ENCODE results near the gene PCDHGA3. TPM values are rescaled to one million over a fixed set of nuclear protein-coding genes. Genes with fewer than 3 reads are reported as not detected.
A peak's percentile ranks its signal among the peaks of the same experiment; 100 is the strongest.
"Not testable (repeated sequence)": the region's sequence is repeated elsewhere in the genome, so short reads cannot be mapped to it uniquely, and the experiment has no call there.

PCDHGA3 gene
- polyA plus RNA-seq (2011; rRNA removed) (0.92 and 1.2 TPM in 2 replicates), polyA minus RNA-seq (2011; rRNA and poly(A)+ RNA removed) (1.7 and 2.5 TPM in 2 replicates)

DNA sequence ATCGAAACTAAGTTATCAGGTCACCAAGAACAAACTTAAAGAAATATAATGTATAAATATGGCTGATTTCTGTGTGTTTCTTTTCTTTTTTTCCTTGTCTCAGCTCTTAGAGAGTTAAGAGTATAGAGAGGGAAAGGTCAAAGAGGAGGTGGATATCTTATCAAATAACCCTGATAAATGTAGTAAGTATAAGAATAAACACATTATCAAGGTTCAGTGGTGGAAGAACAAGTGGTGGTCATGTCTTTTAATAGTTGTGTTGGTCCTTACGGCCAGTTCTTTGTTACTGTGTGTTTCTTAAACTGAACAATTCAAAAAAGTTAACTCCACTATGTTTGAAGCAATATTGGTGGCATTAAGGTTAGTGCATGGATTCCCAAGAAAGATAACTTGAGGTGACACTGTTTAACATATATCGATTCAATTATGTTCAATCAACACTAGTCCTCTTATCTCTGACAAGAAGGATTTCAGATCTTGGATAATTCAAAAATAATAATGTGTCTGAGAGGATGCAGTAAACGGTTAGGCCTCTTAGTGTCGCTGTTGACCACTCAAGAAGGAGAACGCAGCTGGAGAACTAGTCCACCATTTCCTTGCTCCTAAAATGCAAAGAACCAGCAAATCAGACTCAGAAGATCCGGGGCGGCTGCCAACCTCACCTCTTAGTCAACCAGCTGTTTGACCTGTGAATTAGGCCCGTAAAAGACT is at the start of gene PCDHGA3:
Gene PCDHGA3, plus strand, starts transcription at position 588 of the 711 bp plus-strand sequence. CDS start 205 bp downstream, outside the sequence.
- no peak within 1 kb of the TSS for H3K27ac ChIP-seq (ENCODE audit: low read depth, low read length)
- CTCF ChIA-PET, result interaction anchor here (0.7 to 4.5 kb wide), 8 partner anchors 10 to 224 kb away, joined by 3 to 18 read pairs (median 4); partner anchors contain the start of gene PCDHGA1
- no peak for DNase-seq (ENCODE audit: low read depth, low spot score)
- TF ChIP-seq, protein P1, sequence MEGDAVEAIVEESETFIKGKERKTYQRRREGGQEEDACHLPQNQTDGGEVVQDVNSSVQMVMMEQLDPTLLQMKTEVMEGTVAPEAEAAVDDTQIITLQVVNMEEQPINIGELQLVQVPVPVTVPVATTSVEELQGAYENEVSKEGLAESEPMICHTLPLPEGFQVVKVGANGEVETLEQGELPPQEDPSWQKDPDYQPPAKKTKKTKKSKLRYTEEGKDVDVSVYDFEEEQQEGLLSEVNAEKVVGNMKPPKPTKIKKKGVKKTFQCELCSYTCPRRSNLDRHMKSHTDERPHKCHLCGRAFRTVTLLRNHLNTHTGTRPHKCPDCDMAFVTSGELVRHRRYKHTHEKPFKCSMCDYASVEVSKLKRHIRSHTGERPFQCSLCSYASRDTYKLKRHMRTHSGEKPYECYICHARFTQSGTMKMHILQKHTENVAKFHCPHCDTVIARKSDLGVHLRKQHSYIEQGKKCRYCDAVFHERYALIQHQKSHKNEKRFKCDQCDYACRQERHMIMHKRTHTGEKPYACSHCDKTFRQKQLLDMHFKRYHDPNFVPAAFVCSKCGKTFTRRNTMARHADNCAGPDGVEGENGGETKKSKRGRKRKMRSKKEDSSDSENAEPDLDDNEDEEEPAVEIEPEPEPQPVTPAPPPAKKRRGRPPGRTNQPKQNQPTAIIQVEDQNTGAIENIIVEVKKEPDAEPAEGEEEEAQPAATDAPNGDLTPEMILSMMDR (IDR thresholded peaks at IDR 0.05; ENCODE audit: low read depth, low read length), result no peak; the same call in 1 of the 2 replicates
- peaks cover 6% of the 10 kb centered on the region for H3K27me3 ChIP-seq (ENCODE audit: control insufficient read depth, insufficient read depth, low read length)
- POLR2A ChIA-PET, result no interaction called here
- H3K9me3 ChIP-seq (ENCODE audit: control insufficient read depth, insufficient read depth, low read length), result peaks cover 55% of the 10 kb centered on the region
- peak within 1 kb of the TSS; percentile 3 for H3K4me3 ChIP-seq (ENCODE audit: low read depth, low read length)

DNA sequence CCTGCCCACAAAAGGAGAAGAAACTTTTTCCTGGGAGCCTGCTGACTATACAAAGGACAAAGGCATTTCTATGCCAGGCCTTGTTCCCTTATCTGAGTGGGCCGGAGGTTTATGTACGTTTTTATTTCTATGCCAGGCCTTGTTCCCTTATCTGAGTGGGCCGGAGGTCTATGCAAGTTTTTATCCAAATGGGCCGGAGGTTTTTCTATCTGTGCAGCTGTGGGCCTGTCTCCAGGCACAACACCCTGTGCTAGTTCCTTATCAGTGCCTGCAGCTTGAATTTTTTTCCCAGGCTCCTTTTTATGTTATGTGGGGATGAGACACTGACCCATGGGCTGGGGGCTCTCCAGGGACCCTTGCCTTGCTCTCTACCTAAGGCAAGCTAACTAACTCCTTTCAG is 45.3 kb upstream of the PCDHGA3 start:
- CTCF ChIA-PET, result no interaction called here
- DNase-seq (ENCODE audit: low read depth, low spot score), result no peak
- H3K27me3 ChIP-seq (ENCODE audit: control insufficient read depth, insufficient read depth, low read length), result no peaks in the 10 kb centered on the region
- H3K9me3 ChIP-seq (ENCODE audit: control insufficient read depth, insufficient read depth, low read length), result peaks cover 39% of the 10 kb centered on the region
- no peak overlapping the region for H3K27ac ChIP-seq (ENCODE audit: low read depth, low read length)
- TF ChIP-seq, protein P1 (IDR thresholded peaks at IDR 0.05; ENCODE audit: low read depth, low read length), result no peak
- no peak overlapping the region for H3K4me3 ChIP-seq (ENCODE audit: low read depth, low read length)
- POLR2A ChIA-PET, result no interaction called here

DNA sequence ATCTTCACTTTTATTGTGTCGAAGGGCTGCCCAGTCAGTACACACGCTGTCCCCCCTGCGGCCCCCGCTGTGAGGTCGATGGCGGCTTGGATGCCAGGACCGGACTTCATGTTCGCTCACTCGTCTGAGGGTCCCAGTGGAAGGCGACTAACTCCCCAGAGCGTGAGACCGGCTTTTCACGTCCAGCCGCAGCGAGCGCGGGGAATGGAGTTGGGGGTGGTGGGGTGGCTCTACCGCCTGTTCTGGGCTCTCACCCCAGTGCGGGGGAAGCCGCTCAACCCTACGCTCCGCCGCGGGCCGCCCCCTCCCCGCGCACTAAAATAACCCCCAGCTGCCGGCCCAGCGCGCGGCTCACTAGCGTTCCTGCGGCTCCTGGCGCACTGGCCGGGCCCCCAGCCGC is 39.9 kb upstream of the PCDHGA3 start, which contains the start of gene SLC25A2:
Gene SLC25A2, minus strand, starts transcription at position 294 of the 400 bp plus-strand sequence. Its CDS starts 184 bp downstream, at position 110.
- H3K9me3 ChIP-seq (ENCODE audit: control insufficient read depth, insufficient read depth, low read length), result peaks cover 46% of the 10 kb centered on the region
- DNase-seq (ENCODE audit: low read depth, low spot score), result no peak
- no peak within 1 kb of the TSS for H3K4me3 ChIP-seq (ENCODE audit: low read depth, low read length)
- H3K27ac ChIP-seq (ENCODE audit: low read depth, low read length), result no peak within 1 kb of the TSS
- TF ChIP-seq, protein P1 (IDR thresholded peaks at IDR 0.05; ENCODE audit: low read depth, low read length), result no peak
- no peaks in the 10 kb centered on the region for H3K27me3 ChIP-seq (ENCODE audit: control insufficient read depth, insufficient read depth, low read length)
- CTCF ChIA-PET, result no interaction called here
- POLR2A ChIA-PET, result no interaction called here

DNA sequence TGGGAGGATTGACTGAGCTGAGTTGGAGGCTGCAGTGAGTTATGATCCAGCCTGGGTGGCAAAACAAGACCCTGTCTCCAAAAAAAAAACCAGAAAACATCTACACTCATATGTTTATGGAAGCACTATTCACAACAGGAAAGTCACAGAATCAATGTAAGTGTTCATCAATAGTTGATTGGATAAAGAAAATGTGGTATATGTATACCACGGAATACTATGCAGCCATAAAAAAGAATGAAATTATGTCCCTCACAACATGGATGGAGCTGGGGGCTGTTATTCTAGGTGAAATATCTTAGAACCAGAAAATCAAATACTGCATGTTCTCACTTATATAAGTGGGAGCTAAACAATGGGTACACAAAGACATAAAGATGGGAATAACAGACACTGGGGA is 37.0 kb upstream of the PCDHGA3 start:
- DNase-seq (ENCODE audit: low read depth, low spot score), result no peak
- ChIA-PET CTCF (interaction anchor here (1.2 to 1.3 kb wide), 2 partner anchors 13 to 257 kb away, joined by 4 read pairs; no protein-coding TSS in a partner anchor), POLR2A (no interaction called here)
- Histone ChIP-seq H3K4me3 (ENCODE audit: low read depth, low read length) (no peak overlapping the region), H3K27ac (ENCODE audit: low read depth, low read length) (no peak overlapping the region), H3K27me3 (ENCODE audit: control insufficient read depth, insufficient read depth, low read length) (no peaks in the 10 kb centered on the region), H3K9me3 (ENCODE audit: control insufficient read depth, insufficient read depth, low read length) (peaks cover 43% of the 10 kb centered on the region)
- TF ChIP-seq, protein P1 (IDR thresholded peaks at IDR 0.05; ENCODE audit: low read depth, low read length), result no peak

DNA sequence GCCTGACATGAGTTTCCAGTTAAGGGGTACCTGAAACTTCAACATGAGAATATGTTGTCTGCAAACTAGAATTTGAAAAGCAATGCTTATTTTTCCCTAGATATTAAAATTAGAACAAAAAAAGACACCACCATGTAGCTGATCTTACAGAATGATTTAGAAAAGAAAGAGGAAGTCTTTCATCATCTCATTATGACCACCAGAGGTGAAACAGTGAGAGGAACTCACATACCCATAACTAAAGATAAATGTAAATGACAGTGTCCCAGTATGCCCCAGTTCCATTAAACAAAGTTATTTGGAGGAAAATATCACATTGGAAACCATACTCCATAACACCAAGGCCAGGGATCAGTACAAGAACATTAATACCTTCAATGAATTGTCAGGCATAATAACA is 29.9 kb upstream of the PCDHGA3 start:
- Histone ChIP-seq H3K4me3 (ENCODE audit: low read depth, low read length) (no peak overlapping the region), H3K27ac (ENCODE audit: low read depth, low read length) (no peak overlapping the region), H3K9me3 (ENCODE audit: control insufficient read depth, insufficient read depth, low read length) (peaks cover 40% of the 10 kb centered on the region), H3K27me3 (ENCODE audit: control insufficient read depth, insufficient read depth, low read length) (no peaks in the 10 kb centered on the region)
- DNase-seq (ENCODE audit: low read depth, low spot score), result no peak
- ChIA-PET CTCF (no interaction called here), POLR2A (no interaction called here)
- TF ChIP-seq, protein P1 (IDR thresholded peaks at IDR 0.05; ENCODE audit: low read depth, low read length), result no peak

DNA sequence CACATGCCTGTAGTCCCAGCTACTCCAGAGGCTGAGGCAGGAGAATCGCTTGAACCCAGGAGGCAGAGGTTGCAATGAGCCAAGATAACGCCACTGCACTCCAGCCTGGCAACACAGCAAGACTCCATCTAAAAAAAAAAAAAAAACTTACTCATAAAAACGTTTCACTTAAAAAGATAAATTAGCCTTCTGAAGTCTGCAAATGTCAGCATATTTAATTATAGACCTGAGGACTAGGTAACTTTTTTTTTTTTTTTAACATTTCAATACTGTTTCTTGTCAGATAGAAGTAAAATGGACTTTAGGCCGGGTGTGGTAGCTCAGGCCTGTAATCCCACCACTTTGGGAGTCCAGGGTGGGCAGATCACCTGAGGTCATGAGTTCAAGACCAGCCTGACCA is 26.7 kb upstream of the PCDHGA3 start:
- POLR2A ChIA-PET; H3K27ac ChIP-seq (ENCODE audit: low read depth, low read length); DNase-seq (ENCODE audit: low read depth, low spot score); H3K27me3 ChIP-seq (ENCODE audit: control insufficient read depth, insufficient read depth, low read length); H3K4me3 ChIP-seq (ENCODE audit: low read depth, low read length): not testable (repeated sequence)
- CTCF ChIA-PET, result interaction anchor here (0.7 to 1.7 kb wide), 2 partner anchors 247 to 251 kb away, joined by 4 to 7 read pairs; no protein-coding TSS in a partner anchor
- peaks cover 59% of the 10 kb centered on the region for H3K9me3 ChIP-seq (ENCODE audit: control insufficient read depth, insufficient read depth, low read length)

Measured in AG04450 (cell line).